Measurements from ENCODE around the gene E2F4. TPM values are rescaled to one million over a fixed set of nuclear protein-coding genes. Genes with fewer than 3 reads are reported as not detected.

E2F4 gene
- total RNA-seq, 1 donor from 2014 or later: 64.3 TPM

DNA sequence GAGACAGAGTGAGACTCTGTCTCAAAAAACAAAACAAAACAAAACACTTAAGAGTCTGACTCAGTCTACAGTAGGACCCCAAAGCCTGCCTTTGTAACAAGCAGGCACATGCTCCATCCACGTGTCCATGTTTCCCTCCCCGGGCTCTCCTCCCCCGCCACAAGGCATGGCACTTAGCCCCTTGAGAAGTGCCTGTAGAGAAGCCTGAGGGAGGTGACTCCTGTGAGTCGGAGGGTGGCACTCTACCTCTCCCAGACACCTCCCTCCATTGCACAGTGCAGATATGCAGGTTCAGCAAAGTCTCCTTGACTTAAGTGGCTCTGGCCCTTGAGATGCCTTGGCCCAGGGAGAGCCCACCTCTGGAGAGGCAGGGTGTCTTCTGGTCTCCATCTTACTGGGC lies 48.6 kb downstream of the E2F4 start:
- Mint-ChIP-seq H3K36me3 (ENCODE audit: unreplicated experiment) (no peaks in the 10 kb centered on the region), H3K27ac (ENCODE audit: unreplicated experiment) (no peak overlapping the region), H3K9me3 (ENCODE audit: unreplicated experiment) (no peaks in the 10 kb centered on the region), H3K27me3 (ENCODE audit: unreplicated experiment) (peaks cover 5% of the 10 kb centered on the region), H3K4me1 (ENCODE audit: low read depth, unreplicated experiment) (peaks cover 3% of the 10 kb centered on the region), H3K4me3 (ENCODE audit: unreplicated experiment) (no peak overlapping the region)
- no peak for TF ChIP-seq CTCF (IDR thresholded peaks at IDR 0.05; ENCODE audit: partially characterized antibody, unreplicated experiment)
- DNase-seq: no peak

- no peak overlapping the region for H3K27ac Mint-ChIP-seq (ENCODE audit: unreplicated experiment)
Observed at GRCh38 chr16:67241008-67241900, 49.3 kb downstream of the E2F4 start.

GRCh38 chr16:67242138-67242730 lies 50.3 kb downstream of the E2F4 start:
- no peak for TF ChIP-seq CTCF (IDR thresholded peaks at IDR 0.05; ENCODE audit: partially characterized antibody, unreplicated experiment)
- peaks cover 5% of the 10 kb centered on the region for H3K27me3 Mint-ChIP-seq (ENCODE audit: unreplicated experiment)
- no peak overlapping the region for H3K4me3 Mint-ChIP-seq (ENCODE audit: unreplicated experiment)
- no peaks in the 10 kb centered on the region for H3K9me3 Mint-ChIP-seq (ENCODE audit: unreplicated experiment)
- H3K4me1 Mint-ChIP-seq (ENCODE audit: low read depth, unreplicated experiment): peaks cover 3% of the 10 kb centered on the region
- H3K36me3 Mint-ChIP-seq (ENCODE audit: unreplicated experiment): no peaks in the 10 kb centered on the region
- H3K27ac Mint-ChIP-seq (ENCODE audit: unreplicated experiment): no peak overlapping the region
- DNase-seq: no peak

More at GRCh38 chr16:67241008-67241900, 49.3 kb downstream of the E2F4 start:
- H3K36me3 Mint-ChIP-seq (ENCODE audit: unreplicated experiment): no peaks in the 10 kb centered on the region
- H3K4me3 Mint-ChIP-seq (ENCODE audit: unreplicated experiment): no peak overlapping the region
- DNase-seq: no peak
- TF ChIP-seq CTCF (IDR thresholded peaks at IDR 0.05; ENCODE audit: partially characterized antibody, unreplicated experiment): no peak
- H3K27me3 Mint-ChIP-seq (ENCODE audit: unreplicated experiment): peaks cover 5% of the 10 kb centered on the region
- H3K4me1 Mint-ChIP-seq (ENCODE audit: low read depth, unreplicated experiment): peaks cover 3% of the 10 kb centered on the region
- no peaks in the 10 kb centered on the region for H3K9me3 Mint-ChIP-seq (ENCODE audit: unreplicated experiment)

- peaks cover 13% of the 10 kb centered on the region for H3K27me3 Mint-ChIP-seq (ENCODE audit: unreplicated experiment)
Observed at GRCh38 chr16:67243481-67243880, 51.5 kb downstream of the E2F4 start.

More at GRCh38 chr16:67243481-67243880, 51.5 kb downstream of the E2F4 start:
- H3K27ac Mint-ChIP-seq (ENCODE audit: unreplicated experiment): no peak overlapping the region
- peaks cover 4% of the 10 kb centered on the region for H3K9me3 Mint-ChIP-seq (ENCODE audit: unreplicated experiment)
- no peaks in the 10 kb centered on the region for H3K36me3 Mint-ChIP-seq (ENCODE audit: unreplicated experiment)
- DNase-seq: no peak
- H3K4me1 Mint-ChIP-seq (ENCODE audit: low read depth, unreplicated experiment): peaks cover 10% of the 10 kb centered on the region
- TF ChIP-seq CTCF (IDR thresholded peaks at IDR 0.05; ENCODE audit: partially characterized antibody, unreplicated experiment): no peak
- H3K4me3 Mint-ChIP-seq (ENCODE audit: unreplicated experiment): no peak overlapping the region

Measured in glutamatergic neuron (in vitro differentiated cells).